GM18870 (cell line): ENCODE results near the gene NEUROD2.
"Not testable (repeated sequence)": the region's sequence is repeated elsewhere in the genome, so short reads cannot be mapped to it uniquely, and the experiment has no call there.

Experiments used
- ATAC-seq: cut with Tn5 transposase; IDR thresholded peaks from one replicate; pipeline ENCODE4 v1.9.1; 2021; ENCODE audit warnings: moderate library complexity; ENCODE audit not compliant: unreplicated experiment

The NEUROD2 gene

DNA sequence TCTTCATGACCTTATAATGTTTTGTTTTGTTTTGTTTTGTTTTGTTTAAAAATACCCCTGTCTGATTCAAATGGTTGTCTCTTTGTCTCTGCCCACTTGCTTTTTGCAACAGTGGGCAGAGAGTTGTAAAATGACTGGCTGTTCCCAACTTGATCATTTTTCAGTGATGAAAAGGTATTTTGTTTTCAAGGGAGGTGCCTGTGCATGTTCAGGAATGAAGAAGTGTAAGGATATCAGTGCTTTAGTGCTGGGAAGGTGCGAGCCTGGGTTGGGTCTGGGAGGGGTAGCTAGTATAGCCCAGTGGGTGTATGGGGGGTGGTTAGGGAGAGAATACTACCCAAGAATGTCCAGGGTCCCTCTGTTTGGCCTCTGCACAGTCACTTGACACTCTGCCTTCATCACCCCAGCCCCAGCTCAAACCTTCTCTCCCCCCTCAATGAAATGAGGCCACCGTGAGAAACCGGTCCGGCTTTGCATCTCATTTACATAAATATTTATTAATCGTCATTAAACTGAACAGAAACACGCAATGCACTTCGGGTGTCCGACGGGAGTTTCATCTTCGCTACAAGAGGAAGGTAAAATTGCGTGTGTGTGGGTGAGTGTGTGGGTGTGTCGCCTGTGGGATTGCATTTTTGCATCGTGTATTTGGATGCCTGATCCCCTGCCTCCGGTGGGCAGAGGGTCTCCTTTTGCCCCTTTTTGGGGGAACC lies 4.3 kb downstream of the NEUROD2 start:
- ATAC-seq, result no peak

DNA sequence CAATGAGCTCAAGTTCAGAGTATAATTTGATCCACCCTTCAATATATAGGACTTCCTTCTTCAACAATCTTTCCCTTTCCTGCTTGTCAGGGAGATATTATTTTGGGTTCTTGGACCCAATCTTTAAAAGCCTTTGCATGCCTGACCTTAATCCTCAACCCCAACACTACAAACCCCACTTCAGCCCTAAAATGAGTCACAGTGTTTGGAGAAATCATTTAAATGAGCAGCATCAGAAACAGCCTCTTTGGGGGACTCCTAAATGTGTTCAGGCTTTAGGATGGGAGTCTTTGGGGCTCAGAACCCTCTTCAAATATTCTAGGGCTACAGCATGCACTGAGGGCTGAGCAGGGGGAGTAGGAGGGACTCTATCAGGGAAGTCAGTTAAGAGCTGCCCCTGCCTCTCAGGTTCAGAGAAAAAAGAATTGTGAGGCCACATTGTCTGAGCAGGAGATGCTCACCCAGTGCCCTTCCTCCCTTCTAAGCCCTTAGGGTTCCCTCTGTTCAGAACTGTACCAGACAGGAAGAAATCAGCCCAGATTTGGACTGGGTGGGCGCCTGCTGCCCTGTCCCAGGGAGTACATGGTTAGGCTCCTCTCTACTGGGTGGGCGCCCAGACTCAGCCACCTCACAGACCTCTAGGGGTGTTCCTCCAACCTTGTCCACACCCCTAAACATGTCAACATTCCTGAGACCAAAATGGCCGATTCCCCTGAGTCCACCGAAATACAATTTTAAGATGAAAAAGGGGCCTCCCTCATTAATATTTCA lies 5.0 kb downstream of the NEUROD2 start:
- ATAC-seq, result no peak

DNA sequence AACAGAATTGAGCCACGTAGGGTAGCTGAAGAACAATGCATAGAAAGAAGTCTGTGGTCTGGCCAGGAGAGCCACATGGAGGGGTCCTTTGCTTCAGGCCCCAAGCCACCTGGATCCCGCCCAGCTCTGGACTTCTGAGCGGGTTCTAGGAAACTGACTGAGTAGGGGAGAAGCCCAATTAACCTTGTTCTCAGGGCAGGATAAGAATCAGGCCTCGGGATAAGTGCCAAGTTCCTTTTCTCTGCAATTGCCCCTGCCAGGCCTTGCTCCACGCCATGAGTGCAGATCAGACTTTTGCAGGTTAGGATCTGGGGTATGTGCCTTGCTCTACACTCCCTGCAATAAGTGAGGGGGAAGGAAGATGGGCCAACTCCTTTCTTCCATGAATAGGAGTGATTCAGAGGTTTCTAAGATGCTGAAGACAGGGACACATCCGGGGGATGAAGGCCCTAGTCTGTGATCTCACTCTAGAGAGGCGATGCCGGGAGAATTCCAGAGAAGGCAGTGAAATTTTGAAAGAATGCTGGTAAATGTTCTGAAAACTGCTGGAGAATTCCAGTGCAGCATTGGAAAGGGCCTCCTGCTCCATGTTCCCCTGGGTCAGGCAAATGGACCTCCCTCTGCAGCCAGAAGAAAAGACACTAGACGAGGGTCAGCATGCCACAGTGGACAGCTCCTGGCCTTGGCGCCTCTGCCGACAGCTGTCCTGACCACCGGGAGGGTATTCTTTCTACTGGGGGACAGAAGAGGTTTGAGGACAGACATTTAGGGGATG lies 5.8 kb downstream of the NEUROD2 start:
- ATAC-seq, result no peak

DNA sequence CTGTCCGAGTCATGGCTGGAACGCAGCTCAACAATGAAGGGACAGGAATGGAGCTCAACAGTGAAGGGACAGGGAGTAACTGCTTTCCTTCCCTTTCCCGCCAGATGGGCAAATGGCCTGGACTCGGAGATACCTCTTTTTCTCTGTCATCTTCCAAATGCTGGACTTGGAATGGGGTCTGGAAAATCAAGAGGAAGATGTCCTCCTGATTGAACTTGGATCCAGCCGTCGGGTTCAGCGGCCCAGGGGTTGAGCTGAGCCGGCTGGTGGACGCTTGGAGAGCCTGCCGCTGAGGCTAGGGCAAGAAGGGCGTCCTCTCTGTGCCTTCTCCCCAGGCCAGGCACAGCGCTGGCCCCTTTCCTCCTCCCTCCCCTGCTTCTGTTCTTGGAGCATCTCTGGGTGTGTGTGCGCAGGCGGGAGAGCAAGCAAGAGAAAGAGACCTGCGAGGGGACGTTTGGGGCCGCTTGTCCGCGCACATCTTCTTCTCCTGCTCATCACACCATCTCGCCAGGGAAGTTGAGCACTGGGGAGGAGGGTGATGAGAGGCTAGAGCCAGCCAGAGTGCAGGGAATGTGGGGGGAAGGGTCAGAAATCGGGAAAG lies 6.6 kb downstream of the NEUROD2 start:
- no peak for ATAC-seq

DNA sequence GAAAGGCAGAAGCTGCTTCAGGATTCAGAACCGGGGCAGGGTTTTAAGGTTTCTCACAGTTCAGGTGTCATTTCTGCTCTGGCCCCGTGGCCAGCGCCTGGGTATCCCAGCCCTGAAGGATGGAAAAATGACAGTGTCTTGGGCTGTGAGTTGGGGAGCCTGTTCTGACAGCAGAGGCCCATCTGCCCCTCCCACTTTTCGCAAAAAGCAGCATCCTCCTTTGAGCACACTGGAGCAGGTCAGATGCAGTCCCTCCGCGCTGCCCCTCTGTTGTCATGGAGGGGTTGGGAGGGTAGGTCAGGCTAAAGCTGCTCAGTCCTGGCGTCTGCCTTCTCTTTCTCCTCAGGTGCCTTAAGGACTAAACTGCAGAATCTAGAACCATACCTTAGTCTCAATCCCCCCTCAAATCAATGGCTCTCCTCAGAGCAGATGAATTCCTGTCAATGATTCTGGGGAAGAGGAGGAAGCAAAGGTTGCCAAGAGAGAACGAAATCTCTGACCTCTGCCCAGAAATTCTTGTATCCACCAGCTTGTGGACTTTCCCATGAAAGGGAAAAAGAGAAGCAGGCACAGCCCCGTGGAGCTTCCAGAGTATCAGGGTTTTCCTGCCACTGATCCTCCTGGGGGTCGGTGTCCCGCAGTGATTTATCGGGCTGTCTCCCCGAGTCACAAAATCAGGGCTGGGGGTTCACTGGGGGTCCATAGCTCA lies 7.3 kb downstream of the NEUROD2 start:
- ATAC-seq, result no peak

DNA sequence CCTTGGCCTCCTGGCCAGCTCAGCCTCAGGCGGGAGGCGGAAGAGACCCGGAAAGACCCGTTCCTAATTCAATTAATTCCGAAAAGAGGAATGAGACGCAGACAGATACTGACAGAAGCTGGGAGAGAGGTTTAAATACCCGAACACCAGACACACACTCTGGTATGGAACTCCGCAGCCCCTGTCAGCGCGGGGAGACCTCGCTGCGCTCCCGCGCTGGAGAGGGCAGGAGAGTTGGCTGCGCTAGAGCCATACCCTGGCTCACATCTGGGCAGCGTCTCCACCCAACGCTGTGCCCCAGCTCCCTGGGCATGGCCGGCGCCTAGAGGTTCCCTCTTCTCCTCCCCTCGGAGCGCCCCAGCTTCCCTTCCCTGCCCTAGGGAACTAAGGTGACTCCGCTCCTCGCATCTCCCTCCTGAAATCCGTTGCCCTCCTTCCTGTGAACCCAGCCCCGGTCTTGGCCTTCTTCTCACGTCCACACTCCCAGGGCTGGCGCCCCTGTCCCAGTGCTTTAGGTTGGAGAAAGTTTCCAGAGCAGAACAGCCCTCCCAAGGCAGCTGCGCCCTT lies 8.0 kb downstream of the NEUROD2 start:
- no peak for ATAC-seq

DNA sequence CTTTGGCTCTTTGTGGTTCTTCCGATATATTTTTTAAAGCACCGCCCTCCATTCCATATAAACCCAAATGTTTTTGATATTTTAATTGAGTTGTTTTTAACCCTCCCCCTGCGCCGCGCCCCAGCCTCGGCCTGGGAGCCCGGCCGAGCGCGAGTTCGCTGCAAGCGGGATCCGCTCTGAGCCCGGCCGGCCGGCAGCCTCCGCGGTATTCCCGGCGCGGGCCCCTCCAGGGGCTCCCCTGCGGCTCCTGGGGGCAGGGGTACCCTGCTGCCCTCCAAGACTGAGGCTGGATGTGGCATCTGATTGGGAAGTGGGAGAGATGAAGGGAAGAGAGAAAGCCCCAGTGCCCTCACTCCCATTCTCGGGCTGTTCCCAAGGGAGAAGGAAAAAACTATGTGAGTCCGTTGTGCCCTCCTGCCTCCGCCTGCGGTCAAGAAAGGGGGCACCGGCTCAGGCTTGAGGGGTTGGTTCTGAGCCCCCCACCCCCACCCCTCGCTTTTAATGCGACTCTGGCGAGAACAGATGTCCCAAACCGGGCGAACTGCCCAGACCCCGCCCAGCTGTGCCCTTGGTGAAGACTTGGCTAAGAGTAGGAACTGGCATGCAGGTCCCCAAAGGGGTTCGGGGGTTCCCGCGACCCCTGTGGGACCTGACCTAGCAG lies 8.6 kb downstream of the NEUROD2 start:
- ATAC-seq, result no peak

DNA sequence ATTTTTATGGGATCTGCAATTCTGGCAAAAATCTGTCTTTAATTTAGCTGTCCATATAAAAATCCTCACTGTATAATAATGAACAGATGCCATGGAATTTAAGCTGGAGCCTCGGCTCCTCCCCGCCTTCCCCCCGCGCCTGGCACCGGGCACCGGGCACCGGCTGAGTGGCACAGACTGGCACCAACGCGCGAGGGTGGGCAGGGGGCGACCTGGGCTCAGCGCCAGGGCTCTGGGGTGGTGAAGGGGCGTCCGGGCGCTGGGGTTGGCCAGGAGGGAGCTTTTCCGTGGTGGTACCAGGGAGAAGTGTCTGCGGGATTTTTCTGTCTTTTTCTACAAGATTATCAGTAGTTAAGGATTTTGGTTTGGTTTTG lies 9.1 kb downstream of the NEUROD2 start:
- ATAC-seq, result no peak

DNA sequence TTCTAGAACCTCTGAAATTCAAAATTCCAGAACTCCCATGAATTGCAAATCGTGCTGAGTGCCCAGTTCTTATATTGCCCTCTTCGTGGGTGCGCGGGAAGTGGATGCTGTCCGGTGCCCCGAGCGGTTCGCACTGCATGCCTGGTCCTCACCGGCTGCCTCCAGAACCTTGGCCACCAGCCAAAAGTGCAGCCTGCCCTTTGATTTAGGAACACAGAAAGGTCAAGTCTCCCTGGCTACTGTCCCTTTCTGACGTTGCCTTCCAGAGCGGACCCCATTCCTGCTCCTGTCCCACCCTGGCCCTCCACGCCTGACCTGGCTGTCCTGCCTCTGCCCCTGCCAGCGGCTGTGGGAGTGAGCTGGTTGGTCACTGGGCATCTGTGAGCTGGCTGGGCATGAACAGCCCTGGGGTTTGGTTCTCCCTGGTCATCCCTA lies 9.7 kb downstream of the NEUROD2 start:
- ATAC-seq, result no peak

DNA sequence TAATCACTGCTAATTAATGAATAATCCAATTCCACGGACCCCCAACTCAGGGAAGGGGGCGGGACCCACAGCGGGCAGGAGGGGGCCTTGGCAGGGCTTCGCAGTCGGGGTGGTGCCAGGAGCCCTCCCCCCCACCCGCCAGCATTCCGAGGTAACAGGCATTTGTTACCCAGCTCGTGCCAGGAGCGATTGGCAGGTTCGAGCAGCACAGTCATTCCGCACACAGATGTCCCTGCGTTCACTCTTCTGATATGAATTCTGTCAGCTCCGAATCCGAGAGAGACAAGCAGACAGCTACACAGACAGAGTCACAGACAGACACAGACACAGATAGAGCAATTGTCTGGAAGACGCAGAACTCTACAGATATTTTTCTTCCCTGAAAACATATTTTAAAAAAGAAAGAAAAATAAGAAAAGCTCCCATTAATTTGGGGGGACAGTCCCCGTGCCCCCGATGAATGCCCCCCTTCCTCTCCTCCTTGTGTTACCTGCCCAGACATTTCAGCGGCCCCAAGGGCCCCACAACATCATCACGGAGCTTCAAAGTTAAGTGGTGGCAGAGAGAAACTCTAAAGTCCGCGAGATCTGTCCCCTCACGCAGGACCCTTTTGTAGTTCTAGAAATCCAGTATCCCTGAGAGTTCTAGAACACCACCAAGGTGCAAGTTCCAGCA lies 10.2 kb downstream of the NEUROD2 start:
- ATAC-seq, result no peak

DNA sequence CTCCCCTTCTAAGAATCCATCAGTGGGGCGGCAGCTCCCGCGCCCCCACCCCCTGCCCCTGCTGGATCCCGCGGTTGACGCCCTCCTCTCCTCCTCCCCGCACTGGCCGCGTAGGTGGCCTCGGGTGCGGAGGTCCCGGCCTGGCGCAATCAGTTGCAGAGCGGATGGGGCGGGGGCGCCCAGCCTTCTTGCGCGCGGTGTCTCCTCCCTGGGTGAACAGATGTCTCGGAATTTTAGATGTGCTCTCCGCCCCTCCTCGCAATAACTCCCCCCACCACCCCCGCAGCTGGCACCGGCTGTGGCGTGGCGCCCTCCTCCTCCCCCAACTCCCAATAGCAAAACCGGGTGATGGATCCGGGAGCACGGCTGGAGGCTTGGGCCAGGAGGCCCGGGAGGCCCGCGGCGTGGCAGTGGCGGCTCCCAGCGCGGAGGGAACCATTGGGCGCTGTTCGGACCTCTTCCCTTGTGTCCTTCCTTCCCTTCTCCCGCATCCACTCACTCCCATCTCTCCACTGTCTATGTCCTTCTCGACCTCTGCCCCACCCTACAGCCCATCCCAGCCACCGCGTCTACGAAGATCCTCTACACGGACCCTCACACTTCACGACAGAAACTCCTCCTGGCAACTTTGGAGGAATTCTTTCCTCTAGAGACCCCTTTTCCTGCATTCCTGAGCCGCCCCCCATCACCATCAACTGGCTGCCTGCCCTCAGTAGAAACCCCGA lies 11.0 kb downstream of the NEUROD2 start:
- ATAC-seq, result no peak

DNA sequence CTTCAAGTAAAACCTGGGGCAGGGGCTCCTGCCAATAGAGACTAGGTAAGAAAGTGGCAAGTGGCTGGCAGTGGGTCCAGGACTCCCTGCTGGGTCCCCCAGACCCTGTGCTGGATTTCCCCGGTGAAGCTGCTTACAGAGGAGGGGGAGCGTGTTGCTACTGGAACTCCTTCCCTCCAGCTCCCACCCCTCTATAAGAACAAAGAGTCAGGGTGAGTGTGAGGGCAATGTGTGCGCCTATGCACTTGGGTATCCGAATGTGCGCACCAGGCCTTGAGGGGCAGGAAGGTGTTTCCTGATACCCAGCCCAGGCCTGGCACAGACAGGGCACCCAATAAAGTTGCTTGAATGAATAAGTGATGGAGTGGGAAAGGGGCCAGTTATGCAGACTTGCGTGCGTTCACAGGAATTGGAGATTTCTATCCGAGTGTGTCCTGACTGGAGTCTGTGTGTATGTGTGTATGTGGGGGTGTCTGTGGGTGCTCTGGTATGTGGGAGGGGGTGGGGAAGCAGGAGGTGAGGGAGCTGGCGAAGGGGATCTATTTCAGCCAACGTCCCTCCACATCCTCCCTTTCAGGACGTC lies 11.7 kb downstream of the NEUROD2 start:
- ATAC-seq, result no peak

DNA sequence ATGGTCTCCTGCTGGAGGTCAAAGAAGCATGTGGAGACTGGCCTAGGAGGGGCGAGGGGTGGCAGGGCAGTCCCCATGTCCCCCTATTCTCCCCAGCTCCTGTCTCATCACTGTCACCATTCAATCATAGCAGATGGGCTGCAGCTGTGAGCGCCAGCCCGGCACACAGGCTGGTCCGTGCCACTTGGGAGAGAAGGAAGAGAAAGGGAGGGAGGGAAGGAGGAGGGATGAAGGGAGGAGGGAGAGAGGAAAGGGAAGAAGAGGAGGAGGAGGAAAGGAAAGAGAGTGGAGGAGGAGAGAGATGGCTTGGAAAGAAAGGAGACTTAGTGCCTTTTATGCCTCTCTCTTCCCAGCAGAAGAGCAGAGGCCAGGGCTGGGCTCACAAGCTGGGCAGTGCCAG lies 12.4 kb downstream of the NEUROD2 start:
- ATAC-seq, result no peak

DNA sequence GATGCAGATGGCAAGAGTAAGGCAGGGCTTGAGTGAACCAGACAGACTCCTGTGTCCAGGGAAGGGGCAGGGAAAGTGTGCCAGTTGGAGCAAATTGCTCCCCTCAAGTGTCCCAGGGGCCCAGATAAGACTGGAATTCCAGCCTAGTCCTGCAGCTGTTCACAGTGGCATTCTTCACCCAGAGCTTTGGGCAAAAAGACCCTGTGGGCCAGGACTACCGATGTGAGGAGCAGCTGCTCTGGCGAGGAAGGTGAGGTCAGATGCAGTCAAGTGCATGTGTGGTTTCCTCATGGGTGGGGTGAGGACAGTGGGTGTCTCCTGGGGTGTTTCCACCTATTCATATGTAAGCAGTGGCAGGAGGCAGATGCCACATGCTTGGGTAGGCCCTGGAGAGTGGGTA lies 14.3 kb downstream of the NEUROD2 start:
- ATAC-seq, result no peak

DNA sequence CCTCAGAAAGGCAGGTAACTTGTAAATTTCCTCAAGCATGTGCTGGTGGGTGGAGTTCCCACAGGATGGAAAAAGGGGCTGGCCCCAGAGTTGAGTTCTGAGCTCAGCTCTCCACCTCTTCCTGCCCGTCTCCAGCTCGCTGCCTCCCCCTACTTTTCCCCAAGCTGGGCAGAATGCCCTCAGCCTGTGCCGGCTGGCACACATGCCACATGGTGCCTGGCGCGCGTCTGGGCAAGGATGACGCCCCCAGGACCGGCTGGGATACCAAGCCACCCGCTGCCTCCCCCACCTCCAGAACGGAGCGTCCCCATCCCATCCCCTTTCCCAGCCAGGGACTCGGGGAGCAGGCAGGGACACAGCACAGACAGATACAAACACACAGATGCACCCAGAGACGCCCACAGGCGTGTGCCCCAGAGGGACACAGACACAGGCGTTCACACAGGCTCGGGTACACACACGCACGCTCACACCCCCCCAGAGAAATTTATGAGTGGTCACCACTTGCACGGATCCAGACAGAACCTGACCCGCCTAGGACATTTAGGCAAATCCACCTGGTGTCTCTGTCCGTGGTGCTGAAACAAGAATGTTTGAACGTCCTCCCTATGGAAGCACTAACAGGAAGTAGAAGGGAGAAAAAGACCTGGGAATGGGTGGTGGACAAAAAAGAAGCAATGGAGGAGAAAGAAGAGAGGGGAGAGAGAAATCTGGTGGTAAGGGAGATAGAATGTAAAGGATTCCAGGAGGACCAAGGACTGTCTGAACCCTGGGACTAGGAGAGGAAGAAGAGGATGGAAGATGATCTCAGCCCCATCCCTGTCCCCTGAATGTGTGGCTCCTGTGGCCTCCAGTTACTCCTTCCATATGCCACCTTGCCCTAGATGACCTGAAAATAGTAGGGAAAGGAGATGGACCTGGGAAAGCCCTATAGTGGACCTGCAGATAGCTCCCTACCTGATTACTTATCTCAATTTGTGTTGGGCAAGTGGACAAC lies 15.5 kb downstream of the NEUROD2 start:
- no peak for ATAC-seq

DNA sequence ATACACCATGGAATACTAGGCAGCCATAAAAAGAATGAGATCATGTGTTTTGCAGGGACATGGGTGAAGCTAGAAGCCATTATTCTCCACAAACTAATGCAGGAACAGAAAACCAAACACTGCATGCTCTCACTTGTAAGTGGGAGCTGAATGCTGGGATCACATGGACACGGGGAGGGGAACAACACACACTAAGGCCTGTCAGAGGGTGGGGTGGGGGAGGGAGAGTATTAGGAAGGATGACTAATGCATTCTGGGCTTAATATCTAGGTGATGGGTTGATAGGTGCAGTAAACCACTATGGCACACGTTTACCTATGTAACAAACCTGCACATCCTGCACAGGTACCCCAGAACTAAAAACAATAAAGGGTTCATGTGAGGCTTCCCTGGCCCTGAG lies 17.5 kb downstream of the NEUROD2 start:
- ATAC-seq, result not testable (repeated sequence)

DNA sequence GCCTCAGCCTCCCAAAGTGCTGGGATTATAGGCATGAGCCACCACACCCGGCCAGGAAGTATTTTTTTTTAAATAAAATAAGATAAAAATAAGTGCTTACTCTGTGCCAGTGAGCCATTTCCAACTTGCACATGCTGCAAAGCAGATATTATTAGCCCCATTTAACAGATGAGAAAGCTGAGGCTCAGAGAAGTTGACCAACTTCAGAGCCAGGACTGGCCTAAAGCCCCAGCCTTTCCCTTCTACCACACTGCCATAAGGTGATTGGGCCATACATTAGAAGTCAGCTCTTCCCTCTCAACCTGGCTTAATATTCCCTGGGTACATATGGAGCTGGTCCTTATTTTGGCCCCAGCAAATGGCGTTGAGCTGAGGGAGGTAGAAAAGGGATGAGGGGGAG lies 25.1 kb downstream of the NEUROD2 start:
- ATAC-seq, result no peak
